ENCODE results near the gene AMDHD2.
A peak's percentile ranks its signal among the peaks of the same experiment; 100 is the strongest.
"Not testable (repeated sequence)": the region's sequence is repeated elsewhere in the genome, so short reads cannot be mapped to it uniquely, and the experiment has no call there.

The AMDHD2 gene

GRCh38 chr16:2520097-2520783 is at the start of gene AMDHD2:
TSS of gene AMDHD2 (plus strand) at chr16:2520371. CDS start at chr16:2520459, 88 bp downstream.
- DNase-seq = peak; percentile 93

GRCh38 chr16:2470603-2471015 is 49.6 kb upstream of the AMDHD2 start:
- no peak for DNase-seq

- no peak for DNase-seq
These were observed 49.0 kb upstream of the AMDHD2 start, which contains the start of gene NTN3 for GRCh38 chr16:2471016-2471652. TSS of gene NTN3 (plus strand) at chr16:2471297. CDS start at chr16:2471702, 405 bp downstream.

GRCh38 chr16:2471653-2472487 is 48.3 kb upstream of the AMDHD2 start:
- no peak for DNase-seq

- DNase-seq = no peak
These were observed 47.7 kb upstream of the AMDHD2 start for GRCh38 chr16:2472488-2472864.

- DNase-seq = no peak
These were observed 47.2 kb upstream of the AMDHD2 start for GRCh38 chr16:2472885-2473445.

- DNase-seq = no peak
These were observed 46.7 kb upstream of the AMDHD2 start for GRCh38 chr16:2473446-2473926.

- peak; percentile 62 for DNase-seq
These were observed 45.9 kb upstream of the AMDHD2 start for GRCh38 chr16:2473999-2474876.

- DNase-seq = peak; percentile 89
These were observed 45.2 kb upstream of the AMDHD2 start, which contains the start of gene TBC1D24 for GRCh38 chr16:2474877-2475412. TSS of gene TBC1D24 (plus strand) at chr16:2475127. CDS start at chr16:2496149, 21,022 bp downstream.

GRCh38 chr16:2475413-2476344 is 44.5 kb upstream of the AMDHD2 start:
- DNase-seq = peak; percentile 61

GRCh38 chr16:2476345-2476720 is 43.8 kb upstream of the AMDHD2 start:
- no peak for DNase-seq

- DNase-seq = no peak
These were observed 43.4 kb upstream of the AMDHD2 start for GRCh38 chr16:2476741-2477140.

GRCh38 chr16:2477327-2477726 is 42.8 kb upstream of the AMDHD2 start:
- no peak for DNase-seq

GRCh38 chr16:2478279-2478678 is 41.9 kb upstream of the AMDHD2 start:
- DNase-seq = no peak

GRCh38 chr16:2479996-2480395 is 40.2 kb upstream of the AMDHD2 start:
- DNase-seq = not testable (repeated sequence)

- DNase-seq = no peak
These were observed 39.2 kb upstream of the AMDHD2 start for GRCh38 chr16:2480948-2481347.

- DNase-seq = no peak
These were observed 38.5 kb upstream of the AMDHD2 start for GRCh38 chr16:2481676-2482075.

GRCh38 chr16:2482249-2482648 is 37.9 kb upstream of the AMDHD2 start:
- DNase-seq = no peak

- no peak for DNase-seq
These were observed 37.2 kb upstream of the AMDHD2 start for GRCh38 chr16:2482708-2483534.

Measured in stimulated activated CD8-positive, alpha-beta memory T cell treated with anti-CD3 and anti-CD28 coated beads, Interleukin-4, amount 100 ng/mL, for 48 hours (primary cell).